Measurements from ENCODE around the gene ABLIM2. TPM values are rescaled to one million over a fixed set of nuclear protein-coding genes. Genes with fewer than 3 reads are reported as not detected.

The ABLIM2 gene
- total and polyA plus RNA-seq, 7 experiments from 2014 or later = 0.22 to 5.8 (median 3.1) TPM

DNA sequence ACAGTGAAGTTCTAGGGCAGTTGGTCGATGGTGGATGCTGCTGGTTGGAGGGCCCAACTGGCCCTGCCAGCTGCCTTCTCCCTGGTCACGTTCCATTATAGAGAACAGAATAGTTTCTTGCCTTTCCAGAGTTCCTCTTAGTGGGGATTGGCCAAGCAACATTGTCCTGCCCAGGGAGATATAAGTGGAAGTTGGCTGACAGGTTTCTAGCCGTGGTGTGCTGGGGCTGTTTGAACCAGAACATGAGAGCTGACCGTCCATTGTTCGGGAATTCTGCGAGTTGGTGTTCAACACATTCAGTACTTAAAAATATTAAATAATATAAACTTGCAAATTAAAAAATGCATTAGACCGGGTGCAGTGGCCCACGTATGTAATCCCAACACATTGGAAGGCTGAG lies 215.4 kb downstream of the ABLIM2 start:
- Mint-ChIP-seq H3K4me3 (no peak overlapping the region), H3K9me3 (peaks cover 0 to 2% (median 0%) of the 10 kb centered on the region in 11 donors), H3K27ac (no peak overlapping the region), H3K4me1 (peaks cover 9 to 19% (median 12%) of the 10 kb centered on the region in 7 donors), H3K36me3 (no peaks in the 10 kb centered on the region), H3K27me3 (peaks cover 0 to 14% (median 6%) of the 10 kb centered on the region in 5 donors)
- Histone ChIP-seq H3K4me3 (ENCODE audit: low read length) (no peak overlapping the region), H3K4me1 (ENCODE audit: control insufficient read depth in 2 of 2, insufficient read depth in 2 of 2, low read length in 2 of 2) (peaks cover 5 to 7% of the 10 kb centered on the region in 2 donors), H3K9me3 (ENCODE audit: control insufficient read depth in 2 of 3, low read length in 3 of 3) (no peaks in the 10 kb centered on the region), H3K27ac (ENCODE audit: low read depth, low read length) (no peak overlapping the region), H3K36me3 (ENCODE audit: control insufficient read depth in 2 of 3, insufficient read depth in 3 of 3, low read length in 3 of 3) (no peaks in the 10 kb centered on the region), H3K27me3 (ENCODE audit: control insufficient read depth in 2 of 2, insufficient read depth in 2 of 2, low read length in 2 of 2) (no peaks in the 10 kb centered on the region)
- intact Hi-C loops (cut with micrococcal nuclease) = no loop called here
- DNase-seq (no peak), ATAC-seq (no peak)
- ChIA-PET POLR2A (no interaction called here), CTCF (no interaction called here)

DNA sequence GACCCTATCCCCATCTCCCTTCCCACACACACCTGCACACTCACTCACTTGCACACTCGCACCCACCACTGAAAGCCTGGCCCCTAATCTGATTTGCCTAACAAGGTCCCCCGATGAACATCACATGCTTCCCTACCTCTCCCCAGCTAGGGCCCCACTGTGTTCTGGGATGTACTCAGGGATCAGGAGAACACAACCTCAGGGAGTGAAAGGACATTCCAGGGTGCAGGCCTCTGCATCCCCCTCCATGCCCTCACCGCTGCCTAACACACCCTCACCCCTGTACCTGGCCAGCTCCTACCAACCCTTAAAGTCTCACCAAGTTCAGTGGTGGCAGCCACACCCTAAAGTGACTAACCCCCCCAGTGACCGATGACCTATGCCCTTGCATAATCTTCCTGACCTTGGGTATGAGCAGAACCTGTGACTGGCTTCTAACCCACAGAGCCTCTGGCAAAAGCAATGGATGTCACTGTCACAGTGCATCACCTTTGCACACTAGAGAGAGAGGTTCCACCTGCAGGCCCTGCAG lies 216.6 kb downstream of the ABLIM2 start:
- Mint-ChIP-seq H3K9me3 (peaks cover 0 to 2% (median 0%) of the 10 kb centered on the region in 11 donors), H3K4me3 (peak overlapping the region in 1 of 10 donors; percentile 18), H3K27me3 (peaks cover 0 to 18% (median 7%) of the 10 kb centered on the region in 5 donors), H3K27ac (peak overlapping the region in 2 of 9 donors; percentile 9 to 54), H3K4me1 (peaks cover 11 to 27% (median 17%) of the 10 kb centered on the region in 7 donors), H3K36me3 (no peaks in the 10 kb centered on the region)
- no peaks in the 10 kb centered on the region for H3K9me3 ChIP-seq (ENCODE audit: control insufficient read depth in 2 of 3, low read length in 3 of 3)
- H3K4me3 ChIP-seq (ENCODE audit: low read length) = no peak overlapping the region
- ATAC-seq = no peak
- ChIA-PET POLR2A (no interaction called here), CTCF (no interaction called here)
- H3K36me3 ChIP-seq (ENCODE audit: control insufficient read depth in 2 of 3, insufficient read depth in 3 of 3, low read length in 3 of 3) = no peaks in the 10 kb centered on the region
- intact Hi-C loops (cut with micrococcal nuclease) = no loop called here
- H3K27me3 ChIP-seq (ENCODE audit: control insufficient read depth in 2 of 2, insufficient read depth in 2 of 2, low read length in 2 of 2) = no peaks in the 10 kb centered on the region
- no peak for DNase-seq
- no peak overlapping the region for H3K27ac ChIP-seq (ENCODE audit: low read depth, low read length)
- peaks cover 10 to 11% of the 10 kb centered on the region in 2 donors for H3K4me1 ChIP-seq (ENCODE audit: control insufficient read depth in 2 of 2, insufficient read depth in 2 of 2, low read length in 2 of 2)

DNA sequence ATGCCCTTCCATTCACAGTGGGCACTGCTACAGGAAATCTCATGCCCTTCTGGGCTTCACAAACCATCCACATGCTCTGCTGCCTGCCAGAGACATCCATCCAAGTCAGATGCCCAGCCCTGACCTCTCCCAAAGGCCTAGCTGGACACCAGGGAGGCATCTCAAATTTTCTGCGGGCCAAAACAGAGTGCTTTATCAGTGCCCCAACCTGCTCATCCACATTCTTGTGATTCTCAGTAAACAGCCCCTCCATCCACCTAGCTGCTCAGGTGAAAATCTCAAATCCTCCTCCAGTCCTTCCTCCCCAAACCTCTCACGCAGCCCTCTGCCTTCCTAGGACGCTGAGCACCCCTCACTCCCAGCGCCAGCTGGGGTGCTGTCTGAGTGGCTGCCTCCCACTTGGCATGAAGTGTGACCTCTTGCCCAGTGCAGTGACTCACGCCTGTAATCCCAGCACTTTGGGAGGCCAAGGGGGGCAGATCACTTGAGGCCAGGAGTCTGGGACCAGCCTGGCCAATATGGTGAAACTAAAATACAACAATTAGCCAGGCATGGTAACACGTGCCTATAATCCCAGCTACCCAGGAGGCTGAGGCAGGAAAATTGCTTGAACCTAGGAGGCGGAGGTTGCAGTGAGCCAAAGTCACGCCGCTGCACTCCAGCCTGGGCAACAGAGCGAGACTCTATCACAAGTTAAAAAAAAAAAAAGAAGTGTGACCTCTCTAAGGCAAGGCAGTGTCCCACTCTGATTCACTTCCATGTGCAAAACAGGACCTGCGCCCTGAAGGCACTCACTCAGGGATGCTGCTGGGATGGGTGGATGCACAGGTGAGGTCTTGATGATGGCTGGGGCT lies 217.3 kb downstream of the ABLIM2 start:
- ATAC-seq (no peak), DNase-seq (no peak)
- no peaks in the 10 kb centered on the region for H3K9me3 ChIP-seq (ENCODE audit: control insufficient read depth in 2 of 3, low read length in 3 of 3)
- intact Hi-C loops (cut with micrococcal nuclease) = no loop called here
- ChIA-PET POLR2A (interaction anchor here (2.3 kb wide), 1 partner anchor 24 kb away, joined by 12 read pairs; no protein-coding TSS in a partner anchor), CTCF (interaction anchor here (0.6 kb wide), 1 partner anchor 47 kb away, joined by 3 read pairs; no protein-coding TSS in a partner anchor)
- H3K4me3 Mint-ChIP-seq = peak overlapping the region in 9 of 10 donors; percentile 4 to 84 (median 49)
- H3K4me3 ChIP-seq (ENCODE audit: low read length) = no peak overlapping the region
- peaks cover 0 to 2% (median 0%) of the 10 kb centered on the region in 11 donors for H3K9me3 Mint-ChIP-seq
- H3K36me3 ChIP-seq (ENCODE audit: control insufficient read depth in 2 of 3, insufficient read depth in 3 of 3, low read length in 3 of 3) = no peaks in the 10 kb centered on the region
- peak overlapping the region in 7 of 9 donors; percentile 16 to 77 (median 46) for H3K27ac Mint-ChIP-seq
- no peaks in the 10 kb centered on the region for H3K36me3 Mint-ChIP-seq
- H3K4me1 ChIP-seq (ENCODE audit: control insufficient read depth in 2 of 2, insufficient read depth in 2 of 2, low read length in 2 of 2) = peaks cover 10 to 12% of the 10 kb centered on the region in 2 donors
- H3K27me3 ChIP-seq (ENCODE audit: control insufficient read depth in 2 of 2, insufficient read depth in 2 of 2, low read length in 2 of 2) = no peaks in the 10 kb centered on the region
- H3K27ac ChIP-seq (ENCODE audit: low read depth, low read length) = no peak overlapping the region
- peaks cover 11 to 32% (median 22%) of the 10 kb centered on the region in 7 donors for H3K4me1 Mint-ChIP-seq
- peaks cover 0 to 24% (median 4%) of the 10 kb centered on the region in 5 donors for H3K27me3 Mint-ChIP-seq

DNA sequence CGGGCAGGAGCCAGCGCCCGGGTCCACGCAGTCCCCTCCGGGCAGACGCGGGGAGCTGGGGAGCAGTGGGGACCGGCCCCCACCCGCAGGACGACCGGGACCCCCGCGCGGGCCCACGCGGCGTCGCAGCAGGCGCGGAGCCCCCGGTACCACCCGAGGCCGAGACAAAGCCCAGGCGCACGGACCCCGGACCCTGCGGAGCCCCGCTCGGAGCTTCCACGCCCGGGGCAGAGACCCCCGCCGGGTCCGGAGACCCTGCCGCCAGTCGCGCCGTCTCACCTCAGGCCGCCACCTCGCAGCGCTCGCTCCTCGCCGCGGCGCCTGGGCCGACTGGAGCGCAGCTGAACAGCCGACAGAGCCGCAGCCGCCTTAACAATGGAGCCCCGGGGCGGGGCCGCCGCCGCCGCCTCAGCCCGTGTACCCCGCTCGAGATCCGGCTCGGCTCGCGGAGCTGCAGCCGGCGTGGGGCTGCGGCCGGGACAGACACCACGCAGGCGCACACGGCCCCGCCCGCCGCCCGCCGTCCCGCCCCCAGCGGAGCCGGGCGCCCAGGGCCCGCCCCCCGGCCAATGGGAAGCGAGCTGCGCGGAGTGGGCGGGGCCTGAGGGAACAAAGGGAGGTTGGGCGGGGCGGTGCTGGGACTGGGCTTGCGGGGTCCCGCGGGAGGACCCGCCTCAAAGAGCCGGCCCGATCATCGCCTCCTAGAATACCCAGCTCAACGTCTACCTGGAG lies 219.1 kb downstream of the ABLIM2 start, which contains the start of gene AFAP1:
TSS of gene AFAP1 (minus strand) at position 485 of the 732 bp plus-strand sequence. CDS start 67,783 bp downstream, outside the sequence.
- Histone ChIP-seq H3K36me3 (ENCODE audit: control insufficient read depth in 2 of 3, insufficient read depth in 3 of 3, low read length in 3 of 3) (no peaks in the 10 kb centered on the region), H3K27me3 (ENCODE audit: control insufficient read depth in 2 of 2, insufficient read depth in 2 of 2, low read length in 2 of 2) (no peaks in the 10 kb centered on the region), H3K4me1 (ENCODE audit: control insufficient read depth in 2 of 2, insufficient read depth in 2 of 2, low read length in 2 of 2) (peaks cover 10 to 12% of the 10 kb centered on the region in 2 donors), H3K4me3 (ENCODE audit: low read length) (peak within 1 kb of the TSS; percentile 68), H3K27ac (ENCODE audit: low read depth, low read length) (peak within 1 kb of the TSS; percentile 78), H3K9me3 (ENCODE audit: control insufficient read depth in 2 of 3, low read length in 3 of 3) (no peaks in the 10 kb centered on the region)
- Mint-ChIP-seq H3K27me3 (peaks cover 0 to 30% (median 0%) of the 10 kb centered on the region in 5 donors), H3K27ac (peak within 1 kb of the TSS in 4 of 9 donors; percentile 63 to 89 (median 74)), H3K4me1 (peaks cover 16 to 42% (median 33%) of the 10 kb centered on the region in 7 donors), H3K4me3 (peak within 1 kb of the TSS; percentile 64 to 91 (median 74)), H3K9me3 (peaks cover 0 to 2% (median 0%) of the 10 kb centered on the region in 11 donors), H3K36me3 (no peaks in the 10 kb centered on the region)
- POLR2A ChIA-PET = interaction anchor here (0.8 to 3.2 kb wide), 11 partner anchors 12 to 118 kb away, joined by 3 to 24 read pairs (median 5); no protein-coding TSS in a partner anchor
- CTCF ChIA-PET = interaction anchor here (0.7 to 1.9 kb wide), 4 partner anchors 30 to 75 kb away, joined by 3 to 5 read pairs (median 4); no protein-coding TSS in a partner anchor
- intact Hi-C loops (cut with micrococcal nuclease) = loop anchor here (1.0 to 5.0 kb wide), 15 partner anchors 22 to 1213 kb away; partner anchors contain the start of gene ABLIM2 (in 2 of the 2)
- ATAC-seq (peak; percentile 95), DNase-seq (peak; percentile 84 to 95 (median 89))

DNA sequence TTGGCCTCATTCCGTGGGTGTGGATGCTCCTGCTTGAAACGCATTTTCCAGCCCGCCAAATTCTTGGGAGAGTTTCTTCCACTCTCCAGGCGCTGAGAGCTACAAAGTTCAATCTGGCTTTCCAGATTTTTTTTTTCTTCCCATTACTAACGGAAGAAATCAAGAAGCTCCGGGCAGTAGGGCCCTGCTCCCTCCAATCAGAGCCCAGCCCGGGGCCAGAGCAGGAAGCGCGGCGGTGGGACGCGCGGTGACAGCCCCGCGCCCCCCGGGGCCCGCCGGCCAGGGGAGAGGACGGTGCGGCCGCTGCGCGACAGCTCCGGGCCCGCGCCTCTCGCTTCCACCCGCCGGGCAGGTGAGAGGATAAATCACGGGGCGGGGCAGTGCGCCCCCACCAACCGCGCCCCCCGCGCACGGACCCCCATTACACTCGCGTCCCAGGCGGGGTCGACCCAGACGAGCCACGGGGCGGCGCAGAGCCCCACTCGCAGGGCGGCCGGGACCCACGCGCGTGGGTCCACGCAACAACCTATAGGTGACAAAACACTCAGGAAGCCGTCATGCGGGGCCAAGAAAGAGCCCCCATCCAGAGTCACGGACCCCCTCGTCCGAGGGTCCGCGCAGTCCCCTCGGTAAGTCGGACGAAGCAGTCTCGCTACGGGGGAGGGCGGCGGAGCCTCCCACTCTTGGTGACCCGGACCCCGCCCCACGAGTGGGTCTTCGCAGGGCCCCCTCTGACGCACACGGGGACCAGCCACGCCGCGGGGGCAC lies 219.8 kb downstream of the ABLIM2 start:
- peak overlapping the region; percentile 78 for H3K27ac ChIP-seq (ENCODE audit: low read depth, low read length)
- peak overlapping the region; percentile 78 to 95 (median 86) for H3K4me3 Mint-ChIP-seq
- peak overlapping the region; percentile 68 for H3K4me3 ChIP-seq (ENCODE audit: low read length)
- peaks cover 0 to 3% (median 0%) of the 10 kb centered on the region in 5 donors for H3K36me3 Mint-ChIP-seq
- H3K27me3 Mint-ChIP-seq = peaks cover 0 to 30% (median 0%) of the 10 kb centered on the region in 5 donors
- peaks cover 19 to 49% (median 40%) of the 10 kb centered on the region in 7 donors for H3K4me1 Mint-ChIP-seq
- ChIA-PET POLR2A (interaction anchor here (0.6 to 3.2 kb wide), 16 partner anchors 9 to 871 kb away, joined by 3 to 24 read pairs (median 4); no protein-coding TSS in a partner anchor), CTCF (interaction anchor here (1.0 to 1.9 kb wide), 8 partner anchors 14 to 134 kb away, joined by 3 to 5 read pairs (median 4); no protein-coding TSS in a partner anchor)
- peak in 1 of 9 donors; percentile 31 for DNase-seq
- no peaks in the 10 kb centered on the region for H3K9me3 ChIP-seq (ENCODE audit: control insufficient read depth in 2 of 3, low read length in 3 of 3)
- ATAC-seq = no peak
- intact Hi-C loops (cut with micrococcal nuclease) = loop anchor here (1.0 to 5.0 kb wide), 17 partner anchors 8 to 1214 kb away; partner anchors contain the start of gene ABLIM2 (in 2 of the 2)
- H3K27me3 ChIP-seq (ENCODE audit: control insufficient read depth in 2 of 2, insufficient read depth in 2 of 2, low read length in 2 of 2) = no peaks in the 10 kb centered on the region
- peak overlapping the region in 6 of 9 donors; percentile 63 to 90 (median 82) for H3K27ac Mint-ChIP-seq
- peaks cover 0 to 2% (median 0%) of the 10 kb centered on the region in 11 donors for H3K9me3 Mint-ChIP-seq
- no peaks in the 10 kb centered on the region for H3K36me3 ChIP-seq (ENCODE audit: control insufficient read depth in 2 of 3, insufficient read depth in 3 of 3, low read length in 3 of 3)
- peaks cover 10 to 12% of the 10 kb centered on the region in 2 donors for H3K4me1 ChIP-seq (ENCODE audit: control insufficient read depth in 2 of 2, insufficient read depth in 2 of 2, low read length in 2 of 2)
